ENCODE results near the gene PREP.

GRCh38 chr6:105442369-105442768 lies 39.5 kb upstream of the PREP start:
- TF ChIP-seq POLR2A (IDR thresholded peaks at IDR 0.05; ENCODE audit: low read length) (no peak), GATA1 (IDR thresholded peaks at IDR 0.05; ENCODE audit: low read depth, low read length) (no peak)
